Measurements from ENCODE around the gene COL5A1.
"Not testable (repeated sequence)": the region's sequence is repeated elsewhere in the genome, so short reads cannot be mapped to it uniquely, and the experiment has no call there.

COL5A1 gene

DNA sequence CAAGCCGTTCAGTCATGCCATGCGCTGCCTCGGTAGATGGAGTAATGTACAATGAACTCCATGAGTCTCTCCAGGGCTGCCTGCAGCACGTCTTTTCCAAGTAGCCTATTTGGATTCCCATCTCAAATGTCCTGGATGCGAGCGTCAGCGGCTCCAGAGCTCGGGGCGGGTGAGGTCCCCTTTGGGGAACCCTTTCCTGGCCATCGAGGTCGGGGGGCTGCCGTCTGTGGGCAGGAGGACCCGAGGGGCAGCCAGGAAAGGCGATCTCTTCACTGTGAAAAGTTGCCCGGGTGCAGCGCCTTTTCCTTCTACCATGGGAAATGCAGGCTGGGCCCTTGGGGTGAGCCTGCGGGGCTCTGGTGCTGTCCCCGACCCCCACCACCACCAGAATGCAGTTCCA is 202.1 kb downstream of the COL5A1 start:
- DNase-seq: no peak

- DNase-seq: no peak
Observed at GRCh38 chr9:134844821-134845220, 203.2 kb downstream of the COL5A1 start.

GRCh38 chr9:134846187-134846586 is 204.6 kb downstream of the COL5A1 start:
- DNase-seq: no peak

DNA sequence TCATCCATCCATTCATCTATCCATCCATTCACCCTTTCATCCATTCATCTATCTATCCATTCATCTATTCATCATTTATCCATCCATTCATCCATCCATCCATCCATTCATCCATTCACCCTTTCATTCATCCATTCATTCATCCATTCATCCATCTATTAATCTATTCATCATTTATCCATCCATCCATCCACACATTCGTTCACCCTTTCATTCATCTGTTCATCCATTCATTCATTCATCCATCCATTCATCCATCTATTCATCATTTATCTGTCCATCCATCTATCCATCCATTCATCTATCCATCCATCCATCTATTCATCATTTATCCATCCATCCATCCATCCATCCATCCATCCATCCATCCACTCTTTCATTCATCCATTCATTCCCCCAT is 205.1 kb downstream of the COL5A1 start:
- no peak for DNase-seq

- no peak for DNase-seq
Observed at GRCh38 chr9:134847138-134847537, 205.5 kb downstream of the COL5A1 start.

DNA sequence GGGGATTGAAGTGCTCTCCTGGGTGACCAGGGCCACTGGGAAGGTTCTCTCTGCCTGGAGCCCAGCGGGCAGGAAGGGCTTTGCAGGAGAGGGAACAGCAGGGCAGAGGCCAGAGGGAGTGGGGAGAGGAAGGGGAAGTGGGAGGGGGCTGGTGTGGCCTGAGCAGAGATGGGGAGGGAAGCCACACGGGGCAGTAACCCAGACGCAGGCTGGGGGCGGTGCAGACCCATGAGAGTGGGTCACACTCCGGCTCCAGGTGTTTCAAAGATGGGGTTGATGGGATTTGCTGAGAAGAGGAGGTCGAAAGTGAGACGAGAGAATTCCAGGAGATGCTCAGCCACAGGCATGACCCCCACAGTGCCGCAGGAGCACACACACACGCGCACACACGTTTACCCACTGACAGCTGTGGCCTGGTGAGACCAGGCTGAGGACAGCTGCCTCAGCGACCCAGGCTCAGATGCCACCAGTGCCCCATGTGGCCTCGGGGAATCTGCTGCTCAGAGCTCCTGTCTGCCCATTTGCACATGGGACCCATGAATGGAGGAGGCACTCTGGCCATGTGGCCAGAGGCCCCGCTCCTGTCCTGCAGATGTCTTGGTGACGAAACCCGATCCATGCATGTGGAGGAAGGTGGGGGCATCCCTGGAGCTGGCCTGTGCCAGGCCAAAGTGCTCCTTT is 206.3 kb downstream of the COL5A1 start:
- DNase-seq: no peak

GRCh38 chr9:134848504-134848903 is 206.9 kb downstream of the COL5A1 start:
- no peak for DNase-seq

DNA sequence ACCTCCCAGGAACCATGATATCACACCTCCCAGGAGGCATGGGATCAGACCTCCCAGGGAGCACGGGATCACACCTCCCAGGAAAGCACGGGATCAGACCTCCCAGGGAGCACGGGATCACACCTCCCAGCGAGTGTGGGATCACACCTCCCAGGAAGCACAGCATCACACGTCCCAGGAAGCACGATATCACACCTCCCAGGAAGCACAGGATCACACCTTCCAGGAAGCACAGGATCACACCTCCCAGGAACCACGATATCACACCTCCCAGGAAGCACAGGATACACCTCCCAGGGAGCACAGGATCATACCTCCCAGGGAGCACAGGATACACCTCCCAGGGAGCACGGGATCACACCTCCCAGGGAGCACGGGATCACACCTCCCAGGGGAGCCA is 209.0 kb downstream of the COL5A1 start:
- DNase-seq: no peak

DNA sequence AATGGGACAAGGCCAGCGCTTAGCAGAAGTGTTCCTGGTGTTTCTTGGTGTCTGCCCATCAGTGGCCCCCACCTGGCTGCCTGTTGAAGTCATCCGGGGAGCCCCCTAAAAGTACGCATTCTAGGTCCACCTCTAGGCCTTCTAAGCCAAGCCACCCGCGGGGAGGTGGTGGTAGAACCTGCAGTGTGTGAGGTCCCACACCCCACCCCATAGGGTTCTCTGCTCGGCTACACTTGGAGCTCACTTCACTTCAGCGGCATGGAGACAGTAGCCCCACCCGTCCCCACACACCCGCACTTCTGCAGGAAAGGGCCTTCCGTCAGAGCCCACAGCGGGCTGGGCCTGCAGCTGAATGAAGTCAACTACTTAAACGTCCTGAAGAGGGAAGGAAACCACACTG is 209.4 kb downstream of the COL5A1 start:
- no peak for DNase-seq

GRCh38 chr9:134852906-134853654 is 211.5 kb downstream of the COL5A1 start:
- DNase-seq: no peak

- no peak for DNase-seq
Observed at GRCh38 chr9:134853893-134854292, 212.3 kb downstream of the COL5A1 start.

GRCh38 chr9:134854541-134854981 is 213.0 kb downstream of the COL5A1 start:
- DNase-seq: no peak

DNA sequence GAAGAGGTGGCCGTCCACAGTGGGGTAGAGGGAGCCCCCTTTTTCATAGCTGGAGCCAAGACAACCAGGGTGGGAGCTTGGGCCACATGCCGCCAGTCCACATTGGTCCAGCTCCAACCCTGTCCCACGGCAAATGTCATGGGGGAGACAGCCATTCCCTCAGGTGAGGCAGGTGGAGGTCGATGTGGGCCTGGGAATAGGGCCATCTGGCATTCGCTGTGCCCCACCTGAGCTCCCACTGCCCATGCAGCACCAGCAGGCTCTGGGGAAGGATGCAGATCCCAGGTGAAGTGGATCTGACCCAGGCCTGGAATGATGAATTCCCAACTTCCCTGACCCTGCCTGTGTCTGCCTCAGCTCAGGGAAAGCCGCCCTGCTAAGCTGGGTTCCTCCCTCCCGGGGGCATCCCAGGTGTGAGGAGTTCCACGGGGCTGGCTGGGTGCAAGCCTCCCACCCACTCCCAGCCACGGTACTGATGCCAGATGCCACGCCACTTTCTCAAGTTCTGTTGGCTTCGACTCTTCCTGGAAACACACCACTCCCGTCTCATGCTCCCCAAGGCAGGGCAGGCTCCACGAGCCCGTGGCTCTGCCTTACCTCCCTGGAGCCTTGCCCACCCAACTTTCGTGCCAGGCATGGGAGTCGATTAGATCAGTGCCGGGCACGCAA is 213.8 kb downstream of the COL5A1 start:
- no peak for DNase-seq

DNA sequence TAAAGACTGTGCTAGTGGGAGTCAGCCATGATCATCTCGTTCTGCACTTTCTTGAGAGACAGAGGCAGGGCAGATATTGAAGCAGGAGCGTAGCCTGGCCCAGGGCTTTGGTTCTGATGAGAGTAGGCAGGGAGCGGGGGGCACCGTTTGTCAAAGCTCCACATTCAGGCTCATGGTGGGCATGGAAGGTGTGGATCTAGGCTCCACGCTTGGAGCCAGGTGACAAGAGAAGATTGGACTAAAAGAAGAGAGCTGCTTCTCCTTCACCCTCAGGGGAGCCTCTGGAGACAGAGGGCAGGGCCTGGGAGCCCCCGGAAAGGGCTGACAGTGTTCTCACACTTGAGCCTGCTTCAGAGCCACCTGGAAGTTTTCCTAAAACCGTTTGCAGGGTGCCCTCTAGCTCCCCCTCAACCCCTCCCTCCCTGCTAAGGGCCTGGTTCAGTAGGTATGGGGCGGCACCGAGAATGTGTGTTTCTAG is 214.3 kb downstream of the COL5A1 start:
- DNase-seq: no peak

DNA sequence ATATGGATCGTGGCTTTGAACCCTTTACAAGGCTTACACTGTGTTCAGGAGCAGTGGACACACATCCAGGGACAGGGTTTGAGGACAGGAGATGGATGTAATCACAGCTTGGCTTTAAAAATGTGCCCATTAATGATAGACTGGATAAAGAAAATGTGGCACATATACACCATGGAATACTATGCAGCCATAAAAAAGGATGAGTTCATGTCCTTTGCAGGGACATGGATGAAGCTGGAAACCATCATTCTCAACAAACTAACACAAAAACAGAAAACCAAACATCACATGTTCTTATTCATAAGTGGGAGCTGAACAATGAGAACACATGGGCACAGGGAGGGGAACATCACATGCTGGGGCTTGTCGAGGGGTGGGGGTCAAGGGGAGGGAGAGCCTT is 215.8 kb downstream of the COL5A1 start:
- not testable (repeated sequence) for DNase-seq

- DNase-seq: no peak
Observed at GRCh38 chr9:134858051-134858841, 216.6 kb downstream of the COL5A1 start.

- no peak for DNase-seq
Observed at GRCh38 chr9:134860510-134860909, 218.9 kb downstream of the COL5A1 start.

DNA sequence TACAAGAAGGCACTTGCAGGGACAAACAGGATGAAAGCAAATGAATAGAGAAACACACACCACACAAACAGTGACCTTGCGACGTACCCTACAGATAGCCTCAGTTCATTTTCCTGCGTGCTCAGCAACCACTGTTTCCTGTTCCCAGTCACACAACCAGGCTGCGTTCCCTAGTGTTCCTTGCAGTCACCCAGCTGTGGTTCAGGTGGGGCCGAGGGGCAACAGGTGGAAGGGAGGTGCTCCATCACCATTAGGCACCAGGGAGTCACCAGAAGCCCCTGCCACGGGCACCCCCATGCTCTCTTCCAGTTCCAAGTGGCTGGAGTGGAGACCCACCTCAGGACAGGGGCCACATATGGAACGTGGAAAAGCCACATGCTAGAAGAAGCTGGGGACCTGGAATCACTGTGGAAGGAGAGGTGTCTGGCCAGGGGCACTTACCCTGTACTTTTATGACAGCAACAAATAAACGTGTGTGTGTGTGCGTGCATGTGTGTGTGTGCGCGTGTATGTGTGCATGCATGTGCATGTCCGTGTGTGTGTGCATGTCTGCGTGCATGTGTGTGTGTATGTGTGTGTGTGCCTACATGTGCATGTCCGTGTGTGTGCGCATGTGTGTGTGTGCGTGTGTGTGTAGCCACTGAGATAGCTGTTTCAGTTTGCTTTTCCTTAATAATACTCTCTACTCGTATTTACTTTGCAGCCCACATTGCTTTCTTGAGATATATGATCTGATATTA is 220.2 kb downstream of the COL5A1 start:
- DNase-seq: no peak

DNA sequence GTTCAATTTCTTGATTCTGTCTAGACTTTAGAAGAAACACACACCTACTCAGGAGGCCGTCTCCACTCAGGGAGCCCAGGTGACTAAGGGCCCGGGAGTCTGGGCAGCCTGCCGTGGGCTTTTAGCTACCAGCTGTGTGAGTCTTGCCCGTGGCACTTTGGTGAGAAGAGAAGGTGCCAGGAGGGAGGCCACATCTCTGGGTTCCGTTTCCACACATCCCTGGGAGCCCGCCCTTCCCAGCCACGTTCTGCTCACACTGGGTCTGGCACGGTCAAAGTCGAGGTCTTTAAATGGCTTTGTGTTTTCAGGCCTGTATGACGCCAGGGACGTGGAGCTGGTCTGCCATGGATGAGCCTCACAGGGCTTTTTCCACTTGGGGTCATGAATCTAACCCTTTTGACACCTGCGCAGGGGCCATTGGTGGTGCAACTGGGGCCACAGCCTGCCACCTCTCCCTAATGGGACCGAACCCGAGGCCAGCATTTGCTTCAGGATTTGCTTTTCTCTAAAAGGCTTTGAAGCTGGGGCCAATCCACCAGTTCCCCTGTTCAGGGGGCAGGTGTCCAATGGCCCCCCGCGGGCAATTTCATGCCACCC is 221.8 kb downstream of the COL5A1 start:
- no peak for DNase-seq

DNA sequence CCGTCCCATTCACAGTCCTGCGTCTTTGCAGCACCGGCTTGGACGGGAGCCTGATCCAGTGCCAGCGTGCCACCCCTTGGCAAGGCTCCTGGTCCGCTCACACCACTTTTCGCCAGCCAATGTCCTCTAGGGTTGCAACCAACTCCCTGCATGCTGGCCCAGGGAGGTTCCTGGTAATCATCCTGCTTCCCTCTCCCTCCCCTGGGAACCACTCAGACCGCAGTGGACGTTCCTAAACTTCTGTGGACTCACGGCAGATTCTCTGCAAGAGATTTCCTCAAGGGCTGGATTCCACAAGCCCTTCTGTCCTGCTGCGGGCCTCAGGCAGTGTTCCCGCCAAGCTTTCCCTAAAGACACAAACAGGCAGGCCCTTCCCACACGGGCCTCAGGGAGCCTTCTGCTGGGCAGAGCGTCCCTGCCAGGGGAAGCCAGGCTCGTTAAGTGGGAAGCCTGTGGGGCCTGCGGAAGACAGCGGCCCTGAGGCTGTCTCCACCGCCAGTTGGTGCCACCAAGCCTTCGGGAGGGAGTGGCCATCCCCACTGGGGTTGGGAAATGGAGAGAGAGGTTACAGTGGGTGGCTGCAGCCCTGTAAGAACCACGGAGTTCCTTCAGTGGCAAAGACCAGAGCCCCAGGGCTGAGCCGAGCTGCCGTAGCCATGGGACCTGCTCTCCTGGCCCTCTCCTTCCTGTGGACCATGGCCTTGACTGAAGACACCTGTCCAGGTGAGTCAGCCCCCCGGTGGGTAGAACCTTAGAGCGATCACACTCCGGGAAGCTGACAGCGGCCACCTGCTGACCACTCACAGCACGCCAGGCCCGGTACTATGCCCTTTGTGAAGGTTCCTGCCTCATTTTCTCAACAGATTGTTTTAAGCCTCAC is 222.6 kb downstream of the COL5A1 start:
- DNase-seq: no peak

DNA sequence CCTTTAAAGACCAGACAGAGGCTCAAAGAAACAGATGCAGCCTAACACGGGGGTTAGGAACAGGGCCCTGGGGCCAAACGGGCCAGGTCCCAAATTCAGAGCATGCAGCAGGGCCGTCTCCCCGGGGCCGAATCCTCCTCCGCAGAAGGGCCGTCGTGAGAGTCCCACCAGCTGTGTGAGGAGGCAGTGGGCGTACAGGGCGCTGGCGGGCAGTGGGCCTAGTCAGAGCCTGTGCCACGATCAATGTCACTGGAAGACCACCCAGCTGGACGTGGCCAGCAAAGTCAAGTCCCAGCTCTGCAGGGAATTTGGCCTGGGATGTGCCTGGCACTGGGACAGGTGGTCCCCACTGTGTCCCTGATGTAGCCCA is 223.2 kb downstream of the COL5A1 start:
- DNase-seq: no peak
